Measurements from ENCODE around the gene SDK1.

DNA sequence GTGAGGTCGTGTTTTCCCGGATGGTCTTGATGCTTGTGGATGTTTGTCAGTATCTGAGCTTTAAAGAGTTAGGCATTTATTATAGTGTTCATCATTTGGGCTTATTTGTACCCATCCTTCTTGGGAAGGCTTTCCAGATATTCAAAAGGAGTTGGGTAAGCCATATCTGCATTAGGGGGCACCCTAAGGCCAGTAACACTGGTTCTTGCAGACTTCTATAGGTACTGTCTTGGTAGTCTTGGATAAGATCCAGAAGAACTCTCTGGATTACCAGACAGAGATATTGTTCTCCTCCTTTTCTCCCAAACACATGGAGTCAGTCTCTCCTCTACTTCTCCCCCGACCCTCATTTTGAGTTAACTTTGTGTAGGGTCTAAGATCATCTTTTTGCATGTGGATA is 92.8 kb downstream of the SDK1 start:
- TF ChIP-seq, protein P1, sequence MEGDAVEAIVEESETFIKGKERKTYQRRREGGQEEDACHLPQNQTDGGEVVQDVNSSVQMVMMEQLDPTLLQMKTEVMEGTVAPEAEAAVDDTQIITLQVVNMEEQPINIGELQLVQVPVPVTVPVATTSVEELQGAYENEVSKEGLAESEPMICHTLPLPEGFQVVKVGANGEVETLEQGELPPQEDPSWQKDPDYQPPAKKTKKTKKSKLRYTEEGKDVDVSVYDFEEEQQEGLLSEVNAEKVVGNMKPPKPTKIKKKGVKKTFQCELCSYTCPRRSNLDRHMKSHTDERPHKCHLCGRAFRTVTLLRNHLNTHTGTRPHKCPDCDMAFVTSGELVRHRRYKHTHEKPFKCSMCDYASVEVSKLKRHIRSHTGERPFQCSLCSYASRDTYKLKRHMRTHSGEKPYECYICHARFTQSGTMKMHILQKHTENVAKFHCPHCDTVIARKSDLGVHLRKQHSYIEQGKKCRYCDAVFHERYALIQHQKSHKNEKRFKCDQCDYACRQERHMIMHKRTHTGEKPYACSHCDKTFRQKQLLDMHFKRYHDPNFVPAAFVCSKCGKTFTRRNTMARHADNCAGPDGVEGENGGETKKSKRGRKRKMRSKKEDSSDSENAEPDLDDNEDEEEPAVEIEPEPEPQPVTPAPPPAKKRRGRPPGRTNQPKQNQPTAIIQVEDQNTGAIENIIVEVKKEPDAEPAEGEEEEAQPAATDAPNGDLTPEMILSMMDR (IDR thresholded peaks at IDR 0.05; ENCODE audit: low read depth, low read length, missing input control), result no peak
- TF ChIP-seq GABPA (IDR thresholded peaks at IDR 0.05 in 1 of 2, conservative IDR thresholded peaks at IDR 0.05 in 1 of 2) (no peak), JUND (IDR thresholded peaks at IDR 0.05) (no peak), YY1 (IDR thresholded peaks at IDR 0.05) (no peak), EGR1 (IDR thresholded peaks at IDR 0.05; ENCODE audit: low read depth in 2 of 2) (no peak), SP1 (IDR thresholded peaks at IDR 0.05) (no peak), FOXA1 (IDR thresholded peaks at IDR 0.05) (no peak), TAF1 (conservative IDR thresholded peaks at IDR 0.05) (no peak), NR2F2 (IDR thresholded peaks at IDR 0.05) (no peak), RAD21 (IDR thresholded peaks at IDR 0.05) (no peak)
- TF ChIP-seq, protein P2, sequence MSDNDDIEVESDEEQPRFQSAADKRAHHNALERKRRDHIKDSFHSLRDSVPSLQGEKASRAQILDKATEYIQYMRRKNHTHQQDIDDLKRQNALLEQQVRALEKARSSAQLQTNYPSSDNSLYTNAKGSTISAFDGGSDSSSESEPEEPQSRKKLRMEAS (IDR thresholded peaks at IDR 0.05), result no peak
- TF ChIP-seq, protein P3, sequence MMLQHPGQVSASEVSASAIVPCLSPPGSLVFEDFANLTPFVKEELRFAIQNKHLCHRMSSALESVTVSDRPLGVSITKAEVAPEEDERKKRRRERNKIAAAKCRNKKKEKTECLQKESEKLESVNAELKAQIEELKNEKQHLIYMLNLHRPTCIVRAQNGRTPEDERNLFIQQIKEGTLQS (IDR thresholded peaks at IDR 0.05), result no peak
- TF ChIP-seq, protein P4, sequence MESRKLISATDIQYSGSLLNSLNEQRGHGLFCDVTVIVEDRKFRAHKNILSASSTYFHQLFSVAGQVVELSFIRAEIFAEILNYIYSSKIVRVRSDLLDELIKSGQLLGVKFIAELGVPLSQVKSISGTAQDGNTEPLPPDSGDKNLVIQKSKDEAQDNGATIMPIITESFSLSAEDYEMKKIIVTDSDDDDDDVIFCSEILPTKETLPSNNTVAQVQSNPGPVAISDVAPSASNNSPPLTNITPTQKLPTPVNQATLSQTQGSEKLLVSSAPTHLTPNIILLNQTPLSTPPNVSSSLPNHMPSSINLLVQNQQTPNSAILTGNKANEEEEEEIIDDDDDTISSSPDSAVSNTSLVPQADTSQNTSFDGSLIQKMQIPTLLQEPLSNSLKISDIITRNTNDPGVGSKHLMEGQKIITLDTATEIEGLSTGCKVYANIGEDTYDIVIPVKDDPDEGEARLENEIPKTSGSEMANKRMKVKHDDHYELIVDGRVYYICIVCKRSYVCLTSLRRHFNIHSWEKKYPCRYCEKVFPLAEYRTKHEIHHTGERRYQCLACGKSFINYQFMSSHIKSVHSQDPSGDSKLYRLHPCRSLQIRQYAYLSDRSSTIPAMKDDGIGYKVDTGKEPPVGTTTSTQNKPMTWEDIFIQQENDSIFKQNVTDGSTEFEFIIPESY (IDR thresholded peaks at IDR 0.05), result no peak

Data from liver (tissue), 3 donors.